Left forelimb (tissue), 1 donor: ENCODE measurements around the gene AKAP13.

Experiments
- DNase-seq: peaks from one replicate; pipeline ENCODE4 v3.0.0-alpha.2; 2018; ENCODE audit warnings: low spot score

AKAP13 gene

DNA sequence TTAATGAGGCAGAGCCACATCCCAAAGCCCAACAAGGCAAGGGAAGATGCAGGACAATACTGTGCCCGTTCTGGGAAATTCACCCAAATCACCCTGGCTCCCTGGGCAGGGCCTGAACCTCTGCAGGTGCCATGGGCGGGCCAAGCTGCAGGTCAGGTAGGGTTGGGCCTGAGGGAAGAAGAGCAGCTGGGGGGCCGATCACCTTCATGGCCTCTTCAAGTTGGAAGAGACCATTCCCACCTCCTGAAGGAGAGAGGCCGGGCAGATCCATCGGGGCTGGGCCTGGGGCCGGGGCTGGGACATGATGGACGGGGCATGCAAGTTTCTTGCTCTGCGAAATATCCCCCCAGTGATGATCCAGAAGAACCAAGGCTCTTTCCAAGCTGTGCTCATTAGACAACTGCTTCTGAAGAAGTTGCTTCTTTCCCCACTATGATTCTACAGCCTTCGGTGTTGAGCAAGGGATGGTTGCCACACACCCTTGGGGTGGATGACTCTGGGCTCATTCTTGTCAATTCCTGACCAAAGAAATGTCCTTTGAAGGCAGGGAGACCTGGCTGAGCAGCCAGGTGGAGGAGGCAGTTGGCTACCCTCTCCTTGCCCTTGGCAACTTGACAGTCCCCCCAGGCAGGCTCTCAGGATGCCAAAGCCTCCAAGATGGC lies 376.1 kb downstream of the AKAP13 start:
- DNase-seq, result peak; percentile 25

DNA sequence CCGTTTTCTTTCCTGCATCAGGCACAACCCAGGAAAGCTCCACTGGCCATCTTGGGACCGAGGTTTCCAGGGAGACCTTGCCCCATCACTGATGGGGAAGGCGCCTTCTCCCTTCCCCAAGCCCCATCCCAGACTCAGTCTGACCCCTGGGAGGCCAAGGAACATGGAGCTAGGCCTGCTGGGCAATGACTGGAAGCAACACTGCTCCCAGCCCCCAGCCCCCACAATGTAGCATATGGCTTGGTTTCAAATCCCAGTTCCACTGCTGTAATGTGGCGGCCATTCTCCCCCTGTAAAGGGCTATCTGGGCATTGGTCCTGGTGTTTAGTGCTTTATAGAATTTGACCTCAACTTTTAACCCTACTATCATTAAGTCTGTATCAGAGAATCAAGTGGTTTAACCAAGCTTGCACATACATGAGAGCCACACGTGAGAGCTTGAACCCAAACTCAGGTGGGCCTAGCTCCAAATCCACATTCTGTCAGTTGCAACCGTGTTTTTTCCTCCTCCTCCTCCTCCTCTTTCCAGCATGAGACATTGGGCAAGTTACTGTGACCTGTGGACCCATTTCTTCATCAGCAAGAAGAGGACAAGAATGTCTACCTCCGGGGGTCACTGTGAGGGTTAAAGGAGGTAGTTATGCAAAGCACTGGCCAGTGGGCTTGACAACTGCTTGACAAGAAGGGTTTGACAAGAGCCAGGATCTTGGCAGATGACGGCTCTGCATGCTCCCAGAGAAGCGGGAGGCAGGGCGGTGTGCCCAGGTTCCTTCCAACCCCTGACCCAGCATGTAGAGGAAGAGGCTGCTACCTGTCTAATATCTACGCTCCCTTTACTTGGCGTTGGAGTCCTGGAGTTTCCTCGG lies 376.9 kb downstream of the AKAP13 start:
- DNase-seq, result peak; percentile 47

DNA sequence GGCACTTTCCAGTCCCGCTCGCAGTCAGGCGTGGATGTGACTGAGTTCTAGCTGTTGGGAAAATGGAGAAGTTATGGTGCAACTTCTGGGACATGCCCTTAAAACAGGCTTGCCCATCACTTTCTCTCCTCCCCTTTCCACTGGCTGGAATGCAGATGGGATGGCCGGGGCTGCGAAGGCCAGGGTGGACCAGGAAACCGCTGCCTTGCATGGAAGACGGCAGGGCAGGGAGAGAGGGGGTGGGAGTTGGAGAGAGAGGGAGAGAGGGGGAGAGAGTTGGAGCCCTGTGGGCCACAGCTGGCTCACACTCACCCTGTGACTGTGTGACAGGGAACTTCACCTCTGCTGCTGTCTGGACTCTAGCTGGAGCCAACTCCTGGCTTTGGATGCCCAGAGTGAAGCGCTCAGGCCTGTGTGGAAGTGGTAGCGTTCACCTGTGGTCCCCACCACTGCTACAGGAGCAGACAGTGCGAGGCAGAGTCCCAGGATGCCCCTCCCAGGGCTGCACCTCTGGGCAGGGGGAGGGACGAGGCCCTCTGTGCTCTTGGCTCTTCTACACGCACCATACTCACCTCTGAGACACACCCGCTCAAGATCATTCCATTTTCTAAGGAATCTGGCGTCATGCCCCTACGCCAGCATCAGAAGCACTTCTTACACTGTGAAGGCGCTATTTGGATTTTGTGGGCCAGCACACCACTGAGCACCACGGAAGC lies 377.7 kb downstream of the AKAP13 start:
- DNase-seq, result no peak

DNA sequence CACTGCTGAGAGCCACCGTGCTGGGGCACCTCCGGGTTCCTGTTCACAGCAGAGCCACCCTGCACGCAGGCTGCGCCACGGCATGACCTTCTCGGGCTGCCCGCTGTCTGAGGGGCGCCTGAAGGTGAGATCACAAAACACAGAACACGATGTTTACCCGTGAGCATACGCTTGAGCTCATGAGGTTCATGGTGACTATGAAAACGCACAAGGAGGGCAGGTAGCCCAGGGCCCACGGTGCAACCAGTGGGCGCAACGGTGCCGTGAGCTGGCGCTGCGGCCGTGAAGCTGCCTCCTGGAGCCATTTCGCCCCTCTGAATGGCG lies 378.2 kb downstream of the AKAP13 start:
- no peak for DNase-seq

GRCh38 chr15:85759376-85759775 lies 379.0 kb downstream of the AKAP13 start:
- no peak for DNase-seq

- DNase-seq, result no peak
Measured at GRCh38 chr15:85760049-85760448, 379.6 kb downstream of the AKAP13 start.

DNA sequence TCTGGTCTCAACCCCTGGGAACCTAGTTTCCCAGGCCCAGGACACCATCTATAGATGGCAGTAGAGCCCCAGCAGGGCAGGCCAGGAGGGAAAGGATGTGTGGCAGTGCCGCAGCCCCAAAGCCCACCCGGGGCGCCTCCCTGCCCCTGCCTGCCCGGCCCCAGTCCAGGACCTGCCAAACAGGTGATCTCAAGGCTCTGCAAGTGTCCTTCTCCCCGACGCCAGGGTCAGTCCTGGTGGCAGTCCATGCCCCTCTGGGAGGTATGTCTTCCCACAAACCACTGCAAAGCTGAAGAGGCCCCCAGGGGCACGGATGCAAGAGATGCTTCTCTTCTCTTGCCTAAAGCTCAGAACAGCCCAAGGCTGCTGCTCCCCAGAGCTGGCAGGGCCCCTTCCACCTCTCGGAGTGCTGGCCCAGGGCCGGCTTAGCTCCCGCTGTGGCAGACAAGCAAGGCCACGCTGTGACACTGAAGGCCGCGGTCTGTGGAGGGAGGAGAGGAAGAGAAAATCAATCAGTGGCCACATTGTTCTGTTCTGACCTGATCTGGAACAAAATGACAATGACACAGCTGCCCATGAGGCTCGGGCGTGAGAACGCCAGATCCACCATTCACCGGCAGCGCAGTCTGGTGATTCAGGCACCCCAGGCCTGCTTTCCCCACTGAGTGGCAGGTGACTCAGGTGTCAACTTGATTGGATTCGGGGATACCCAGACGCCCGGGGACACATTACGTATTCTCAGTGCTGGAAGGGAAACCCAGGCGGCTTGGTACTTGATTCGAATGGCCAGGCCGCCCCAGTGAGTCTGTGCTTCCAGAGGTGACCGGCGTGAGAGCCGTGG lies 380.3 kb downstream of the AKAP13 start:
- DNase-seq, result no peak

- no peak for DNase-seq
Measured at GRCh38 chr15:85761635-85762034, 381.2 kb downstream of the AKAP13 start.

DNA sequence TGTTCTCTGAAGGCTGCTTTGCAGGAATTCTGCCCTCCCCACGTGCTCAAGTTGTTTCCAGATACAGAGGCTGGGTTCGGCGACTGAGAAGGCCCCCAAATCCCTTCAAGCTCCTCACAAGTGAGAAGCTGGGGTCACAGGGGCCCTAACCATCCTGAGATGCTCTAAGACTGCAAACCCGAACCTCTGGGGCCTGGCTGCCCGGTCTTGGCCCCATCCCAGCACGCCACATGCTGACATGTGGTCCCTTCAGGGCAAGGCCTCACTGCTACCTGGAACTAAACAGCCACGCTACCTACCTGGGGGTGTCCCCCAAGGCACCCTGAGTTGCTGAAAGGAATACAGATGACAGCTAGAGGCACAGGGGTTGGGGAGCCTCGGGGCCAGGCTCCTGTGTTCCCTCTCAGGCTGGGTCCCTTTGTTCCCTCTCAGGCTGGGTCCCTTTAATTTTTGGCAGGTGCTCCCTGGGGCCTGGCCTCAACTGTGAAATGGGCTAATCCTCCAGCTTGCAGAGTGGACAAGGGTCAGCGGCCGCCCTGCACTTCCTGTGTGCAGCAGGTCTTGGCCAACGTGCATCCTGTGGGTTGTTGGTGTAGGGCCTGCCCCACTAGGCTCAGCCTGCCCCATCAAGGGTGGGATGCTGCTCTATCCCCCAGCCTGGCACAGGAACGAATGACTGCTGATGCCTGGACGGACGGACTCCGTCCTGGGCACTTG lies 381.8 kb downstream of the AKAP13 start:
- no peak for DNase-seq

DNA sequence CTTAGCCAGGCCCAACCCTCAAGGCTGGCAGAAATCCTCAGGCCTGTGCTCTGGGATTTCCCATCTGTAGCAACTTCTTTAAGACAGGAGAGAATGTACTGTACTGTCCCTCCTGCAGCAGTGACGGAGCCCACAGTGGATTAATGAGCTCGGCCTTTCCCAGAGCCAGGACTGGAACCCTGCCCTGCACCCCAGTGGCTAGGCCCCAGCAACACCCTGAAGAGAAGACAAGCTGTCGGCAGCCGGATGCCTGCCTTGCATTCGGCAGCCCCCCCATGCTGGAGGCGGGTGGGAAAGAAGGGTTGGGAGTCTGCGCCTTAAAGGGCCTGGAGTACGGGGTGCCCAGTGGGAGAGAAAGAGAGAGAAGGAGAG lies 382.3 kb downstream of the AKAP13 start:
- DNase-seq, result no peak

DNA sequence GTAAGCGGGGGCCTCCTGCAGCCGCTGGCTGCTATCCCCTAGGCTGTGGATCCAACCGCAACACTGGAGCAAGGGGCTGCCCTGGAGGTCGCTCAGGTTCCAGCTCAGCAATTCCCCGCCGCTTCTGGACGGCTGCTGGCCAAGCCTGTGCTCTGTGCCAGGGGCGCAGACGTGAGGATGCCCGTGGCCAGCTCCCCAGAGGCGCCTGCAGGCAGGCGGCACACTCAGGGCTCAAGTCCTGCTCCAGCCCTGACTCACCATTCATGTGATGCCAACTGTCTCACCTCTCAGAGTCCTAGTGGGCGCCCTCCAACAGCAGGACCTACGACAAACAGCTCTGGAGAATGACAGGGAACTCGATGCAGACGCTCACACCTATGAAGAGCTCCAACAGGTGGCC lies 382.8 kb downstream of the AKAP13 start:
- no peak for DNase-seq

DNA sequence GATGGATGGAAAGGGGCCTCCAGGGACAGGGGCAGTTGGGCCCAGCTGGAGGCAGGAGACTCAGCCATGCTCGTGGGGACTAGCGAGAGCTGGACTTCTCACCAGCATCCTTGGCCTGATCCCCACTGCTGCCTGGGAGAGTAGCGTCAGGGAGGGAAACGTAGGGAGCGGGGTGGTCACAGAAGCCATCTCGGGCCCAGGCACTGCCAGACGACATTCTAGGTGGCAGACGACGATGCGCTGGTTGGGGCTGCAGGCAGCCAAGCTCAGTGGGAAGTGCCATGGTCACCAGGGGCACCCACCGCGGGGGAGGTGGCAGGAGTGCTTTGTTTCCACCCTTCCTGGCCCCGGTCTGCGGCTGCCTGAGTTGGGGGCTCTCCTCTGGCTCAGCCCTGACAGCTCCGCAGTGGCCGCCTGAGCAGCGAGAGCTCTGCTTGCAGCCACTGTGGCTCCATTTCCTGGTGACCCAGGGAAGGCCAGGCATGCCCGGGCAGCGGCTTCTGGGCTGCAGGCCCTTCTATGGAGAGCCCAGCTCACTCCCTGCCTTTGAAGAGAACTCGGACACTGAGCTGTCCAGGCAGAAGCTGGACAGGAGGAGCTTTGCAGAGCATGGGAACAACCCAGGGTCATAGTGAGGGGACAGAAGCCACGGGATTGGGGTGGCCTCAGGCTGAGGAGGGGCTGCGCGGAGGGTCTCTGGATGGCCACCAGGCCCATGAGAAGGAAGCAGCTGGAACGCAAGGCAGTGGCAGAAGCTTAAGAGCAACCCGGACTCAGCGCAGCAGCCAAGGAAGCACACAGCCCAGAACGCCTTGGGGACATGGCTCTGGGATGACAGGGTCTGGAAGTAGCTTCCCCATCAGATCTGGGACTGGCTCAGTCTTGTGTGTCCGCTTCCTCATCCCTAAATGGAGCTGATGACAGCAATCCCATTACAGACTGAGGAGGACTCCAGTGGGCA lies 383.6 kb downstream of the AKAP13 start:
- no peak for DNase-seq

DNA sequence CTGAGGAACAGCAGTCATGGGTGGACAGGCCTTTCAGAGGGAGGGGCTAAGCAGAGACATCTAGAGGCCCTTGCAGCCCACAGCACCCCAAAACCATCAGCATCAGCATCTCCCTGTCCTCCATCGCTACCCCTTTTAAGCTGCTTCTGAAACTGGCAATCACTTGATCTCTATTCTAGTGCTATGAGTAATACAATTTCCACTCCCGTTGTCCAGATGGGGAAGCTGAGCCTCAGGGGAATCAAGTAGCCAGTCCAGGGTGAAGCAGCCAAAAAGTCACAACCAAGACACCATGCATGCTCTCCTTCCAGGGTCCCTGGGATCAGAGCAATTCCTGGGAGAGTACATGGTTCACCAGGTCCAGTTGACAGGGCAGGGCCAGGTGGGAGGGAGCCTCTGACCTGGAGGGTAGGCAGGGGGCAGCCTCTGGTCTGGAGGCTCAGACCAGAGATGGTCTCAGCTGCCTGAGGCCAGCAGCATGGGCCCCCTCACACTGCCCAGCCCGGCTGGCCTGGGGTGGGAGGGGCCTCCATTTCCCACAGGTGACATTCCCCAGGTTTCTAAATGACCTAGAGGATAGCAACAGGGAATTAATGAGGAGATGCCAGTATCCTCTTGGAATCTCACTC lies 384.4 kb downstream of the AKAP13 start:
- no peak for DNase-seq

- DNase-seq, result no peak
Measured at GRCh38 chr15:85766001-85766831, 385.8 kb downstream of the AKAP13 start.

- no peak for DNase-seq
Measured at GRCh38 chr15:85767785-85768529, 387.6 kb downstream of the AKAP13 start.

GRCh38 chr15:85768595-85769168 lies 388.3 kb downstream of the AKAP13 start:
- no peak for DNase-seq

DNA sequence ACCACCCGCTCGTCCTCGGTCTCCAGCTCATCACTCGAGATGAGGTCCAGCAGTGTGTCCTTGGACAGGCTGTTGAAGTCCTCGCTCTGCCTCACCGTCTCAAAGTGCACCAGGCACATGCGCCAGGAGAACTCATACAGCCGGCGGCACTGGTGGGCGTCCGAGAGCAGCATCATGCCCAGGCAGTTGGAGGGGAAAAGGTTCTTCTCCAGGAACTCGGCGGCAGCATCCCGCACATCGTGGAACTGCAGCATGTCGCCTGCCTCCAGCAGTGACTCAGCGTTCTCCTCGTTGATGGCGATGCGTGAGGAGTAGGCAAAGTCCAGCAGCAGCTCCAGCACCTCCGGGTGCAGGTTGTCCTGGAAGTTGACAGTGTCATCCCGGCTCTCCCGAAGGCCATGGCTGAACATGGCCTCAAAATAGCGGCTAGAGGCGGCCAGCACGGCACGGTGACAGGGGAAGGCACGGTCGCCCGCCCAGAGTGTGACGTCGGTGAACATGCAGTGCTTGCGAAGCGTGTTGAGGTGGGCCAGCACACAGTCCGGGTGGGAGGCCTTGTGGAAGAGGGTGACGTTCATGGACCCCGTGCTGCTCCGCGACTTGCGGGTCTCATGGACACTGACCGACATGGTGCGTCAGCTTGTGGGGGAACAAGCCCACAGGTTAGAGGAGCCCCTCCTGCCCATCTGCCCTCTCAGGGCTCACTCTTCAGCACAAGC lies 388.9 kb downstream of the AKAP13 start:
- DNase-seq, result no peak
